Peyer's patch (tissue), 4 donors: Measurements from ENCODE around the gene PCNT. TPM values are rescaled to one million over a fixed set of nuclear protein-coding genes. Genes with fewer than 3 reads are reported as not detected.

ENCODE experiments used
- DNase-seq, 3 donors: peaks; one replicate each; pipeline ENCODE4 v3.0.0-alpha.2; 2017 to 2019
- H3K27ac ChIP-seq, 4 donors: fragments of 200-600 bp; sonication (generic); one replicate each; pipeline ENCODE4 v1.5.1; 2016 to 2019
- H3K27me3 ChIP-seq, 2 donors: fragments of 200-600 bp; sonication (generic); one replicate each; pipeline ENCODE4 v1.5.1; 2019
- H3K36me3 ChIP-seq, 3 donors: fragments of 200-600 bp; sonication (generic); one replicate each; pipeline ENCODE4 v1.5.1; 2016 to 2019
- H3K4me1 ChIP-seq, 4 donors: fragments of 200-600 bp; sonication (generic); one replicate each; pipeline ENCODE4 v1.5.1; 2016 to 2019
- H3K4me3 ChIP-seq, 4 donors: fragments of 200-600 bp; sonication (generic); 1 replicate in 3 of 4; 2 replicates in 1 of 4; pipeline ENCODE4 v1.5.1; 2016 to 2019; ENCODE audit warnings: mild to moderate bottlenecking in 1 of 4
- H3K9me3 ChIP-seq, 4 donors: fragments of 200-600 bp; sonication (generic); one replicate each; pipeline ENCODE4 v1.5.1; 2016 to 2019; ENCODE audit warnings: mild to moderate bottlenecking in 1 of 4
- CTCF ChIP-seq, 6 experiments: fragments of 450-650 bp in 4 of 6; fragments of 200-600 bp in 2 of 6; sonication (generic) in 1 of 6; IDR thresholded peaks; one replicate each; pipeline ENCODE4 v1.5.1; 2017 to 2019; ENCODE audit warnings: antibody characterized with exemption in 6 of 6, mild to moderate bottlenecking in 3 of 6, moderate library complexity in 1 of 6
- POLR2A ChIP-seq, 2 donors: fragments of 450-650 bp; IDR thresholded peaks; one replicate each; pipeline ENCODE4 v1.5.1; 2017; ENCODE audit warnings: antibody characterized with exemption in 2 of 2, mild to moderate bottlenecking in 2 of 2, moderate library complexity in 2 of 2
- total RNA-seq, 4 donors: library from RNA; depleted of rRNA; stranded (reverse); fragments of >200 nt; gene quantifications; one replicate each; pipeline ENCODE4 v1.1.0, GENCODE V29; 2016

PCNT gene
- total RNA-seq, 4 donors from 2014 or later, result 29.2 to 119 (median 59.5) TPM

- peak overlapping the region; percentile 80 to 92 (median 86) for H3K4me3 ChIP-seq
- H3K27ac ChIP-seq, result peak overlapping the region; percentile 96 to 99 (median 98)
- H3K9me3 ChIP-seq, result no peaks in the 10 kb centered on the region
- H3K36me3 ChIP-seq, result peaks cover 0 to 24% (median 0%) of the 10 kb centered on the region in 3 donors
- H3K27me3 ChIP-seq, result no peaks in the 10 kb centered on the region
- DNase-seq, result peak in 2 of 3 donors; percentile 32 to 56
- no peak for TF ChIP-seq POLR2A (IDR thresholded peaks at IDR 0.05)
- peak in 3 of 6 experiments; percentile 11 to 40 (median 24) for TF ChIP-seq CTCF (IDR thresholded peaks at IDR 0.05)
- H3K4me1 ChIP-seq, result peaks cover 0 to 25% (median 7%) of the 10 kb centered on the region in 4 donors
Observed at GRCh38 chr21:46325073-46325912, 1.3 kb downstream of the PCNT start.

DNA sequence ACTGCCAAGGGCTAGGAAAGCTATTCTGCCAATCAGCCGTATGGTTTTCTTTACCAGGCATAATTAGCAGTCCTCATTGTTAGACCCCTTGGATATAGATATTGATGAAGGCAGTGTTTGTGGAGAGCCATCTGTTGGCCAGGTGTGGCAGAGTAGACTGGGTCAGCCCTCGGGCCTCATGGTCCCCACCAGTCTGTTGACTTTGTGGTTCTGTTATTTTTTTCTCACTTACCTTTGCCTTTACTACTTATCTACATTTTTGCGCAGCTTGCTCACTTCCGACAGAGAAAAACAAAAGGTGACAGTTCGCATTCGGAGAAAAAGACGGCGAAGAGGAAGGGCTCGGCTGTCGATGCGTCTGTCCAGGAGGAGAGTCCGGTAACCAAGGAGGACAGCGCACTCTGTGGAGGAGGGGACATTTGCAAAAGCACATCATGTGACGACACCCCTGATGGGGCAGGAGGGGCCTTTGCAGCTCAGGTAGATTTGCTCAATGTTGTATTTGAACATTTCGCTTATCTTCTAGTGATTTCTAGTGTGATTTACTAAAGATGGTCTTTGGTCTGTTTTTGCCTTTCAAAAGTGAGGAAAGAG lies 2.3 kb downstream of the PCNT start:
- no peak for DNase-seq
- Histone ChIP-seq H3K4me1 (peaks cover 0 to 25% (median 7%) of the 10 kb centered on the region in 4 donors), H3K9me3 (no peaks in the 10 kb centered on the region), H3K27me3 (no peaks in the 10 kb centered on the region), H3K4me3 (no peak overlapping the region), H3K27ac (no peak overlapping the region), H3K36me3 (peaks cover 0 to 24% (median 0%) of the 10 kb centered on the region in 3 donors)
- TF ChIP-seq CTCF (IDR thresholded peaks at IDR 0.05) (no peak), POLR2A (IDR thresholded peaks at IDR 0.05) (no peak)

GRCh38 chr21:46327711-46328110 lies 3.8 kb downstream of the PCNT start:
- no peak for DNase-seq
- Histone ChIP-seq H3K4me1 (peaks cover 0 to 16% (median 4%) of the 10 kb centered on the region in 4 donors), H3K9me3 (no peaks in the 10 kb centered on the region), H3K27ac (no peak overlapping the region), H3K36me3 (peaks cover 0 to 29% (median 0%) of the 10 kb centered on the region in 3 donors), H3K27me3 (no peaks in the 10 kb centered on the region), H3K4me3 (no peak overlapping the region)
- TF ChIP-seq POLR2A (IDR thresholded peaks at IDR 0.05), result no peak
- no peak for TF ChIP-seq CTCF (IDR thresholded peaks at IDR 0.05)

DNA sequence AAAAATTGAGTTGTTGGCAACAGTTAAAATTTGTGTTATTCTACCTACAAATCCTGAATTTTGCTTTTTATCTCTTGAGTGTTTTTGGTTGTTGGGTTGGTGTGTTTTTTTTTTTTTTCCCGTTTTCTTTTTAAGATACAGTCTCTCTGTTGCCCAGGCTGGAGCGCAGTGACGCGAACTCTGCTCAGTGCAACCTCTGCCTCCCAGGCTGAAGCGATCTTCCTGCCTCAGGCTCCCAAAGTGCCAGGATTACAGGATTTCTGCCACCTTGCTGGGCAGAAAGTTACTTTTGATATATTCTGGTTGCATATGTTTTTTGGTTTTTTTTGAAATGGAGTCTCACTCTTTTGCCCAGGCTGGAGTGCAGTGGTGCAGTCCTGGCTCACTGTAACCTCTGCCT lies 4.2 kb downstream of the PCNT start:
- peaks cover 0 to 12% (median 2%) of the 10 kb centered on the region in 4 donors for H3K4me1 ChIP-seq
- H3K4me3 ChIP-seq, result no peak overlapping the region
- H3K27ac ChIP-seq, result no peak overlapping the region
- no peaks in the 10 kb centered on the region for H3K9me3 ChIP-seq
- peaks cover 0 to 29% (median 0%) of the 10 kb centered on the region in 3 donors for H3K36me3 ChIP-seq
- H3K27me3 ChIP-seq, result no peaks in the 10 kb centered on the region
- TF ChIP-seq CTCF (IDR thresholded peaks at IDR 0.05), result no peak
- TF ChIP-seq POLR2A (IDR thresholded peaks at IDR 0.05), result no peak
- no peak for DNase-seq

- no peak overlapping the region for H3K4me3 ChIP-seq
- no peaks in the 10 kb centered on the region for H3K9me3 ChIP-seq
- H3K36me3 ChIP-seq, result peaks cover 0 to 32% (median 0%) of the 10 kb centered on the region in 3 donors
- peaks cover 0 to 12% (median 1%) of the 10 kb centered on the region in 4 donors for H3K4me1 ChIP-seq
- TF ChIP-seq CTCF (IDR thresholded peaks at IDR 0.05), result no peak
- TF ChIP-seq POLR2A (IDR thresholded peaks at IDR 0.05), result no peak
- H3K27me3 ChIP-seq, result no peaks in the 10 kb centered on the region
- no peak overlapping the region for H3K27ac ChIP-seq
- DNase-seq, result no peak
Observed at GRCh38 chr21:46329796-46330195, 5.8 kb downstream of the PCNT start.
